Loucy (cell line): Measurements from ENCODE around the gene LRBA.

Experiments used
- CTCF ChIP-seq: fragments of 200-600 bp; sonication (generic); conservative IDR thresholded peaks from 2 replicates; pipeline ENCODE4 v1.5.1; 2014; ENCODE audit warnings: mild to moderate bottlenecking, antibody characterized with exemption, low read length
- EZH2phosphoT487 ChIP-seq: fragments of 200-600 bp; IDR thresholded peaks from 2 replicates; pipeline ENCODE4 v1.6.1; 2018; ENCODE audit warnings: antibody characterized with exemption, mild to moderate bottlenecking, moderate library complexity, borderline replicate concordance

- TF ChIP-seq CTCF (no peak), EZH2phosphoT487 (no peak)
Measured at GRCh38 chr4:151031831-151032605, 16.9 kb upstream of the LRBA start.
